Effector memory CD4-positive, alpha-beta T cell (primary cell): ENCODE measurements around the gene MCEMP1.

Experiments
- DNase-seq, 3 donors: peaks; one replicate each; pipeline ENCODE4 v3.0.0-alpha.2; 2020
- H3K27ac ChIP-seq: 2 replicates; pipeline ENCODE4 v1.7.0; 2013; ENCODE audit warnings: mild to moderate bottlenecking, low read length, moderate library complexity; ENCODE audit not compliant: insufficient read depth, poor library complexity, severe bottlenecking
- H3K27me3 ChIP-seq: replicated peaks from 2 replicates; pipeline ENCODE4 v1.7.0; 2013; ENCODE audit warnings: mild to moderate bottlenecking, low read length; ENCODE audit not compliant: insufficient read depth, control insufficient read depth, poor library complexity, severe bottlenecking
- H3K36me3 ChIP-seq: 2 replicates; pipeline ENCODE4 v1.7.0; 2013; ENCODE audit warnings: mild to moderate bottlenecking, low read length, moderate library complexity; ENCODE audit not compliant: control insufficient read depth, insufficient read depth
- H3K4me1 ChIP-seq: 2 replicates; pipeline ENCODE4 v1.7.0; 2013; ENCODE audit warnings: low read length, mild to moderate bottlenecking; ENCODE audit not compliant: control insufficient read depth, insufficient read depth, poor library complexity, severe bottlenecking
- H3K4me3 ChIP-seq: 2 replicates; pipeline ENCODE4 v1.7.0; 2013; ENCODE audit warnings: low read length, low read depth, mild to moderate bottlenecking; ENCODE audit not compliant: insufficient read depth, poor library complexity, severe bottlenecking
- H3K9me3 ChIP-seq: 2 replicates; pipeline ENCODE4 v1.7.0; 2013; ENCODE audit warnings: mild to moderate bottlenecking, low read length, moderate library complexity; ENCODE audit not compliant: control insufficient read depth

Gene MCEMP1

GRCh38 chr19:7636691-7637373, 40.1 kb upstream of the MCEMP1 start, which contains the start of gene STXBP2:
Gene STXBP2 (plus strand): TSS chr19:7637110. CDS start chr19:7637150, 40 bp downstream.
- H3K4me1 ChIP-seq, result peaks cover 18% of the 10 kb centered on the region
- peak; percentile 91 to 94 (median 91) for DNase-seq
- no peaks in the 10 kb centered on the region for H3K27me3 ChIP-seq
- H3K4me3 ChIP-seq, result peak within 1 kb of the TSS; percentile 65
- no peaks in the 10 kb centered on the region for H3K9me3 ChIP-seq
- H3K36me3 ChIP-seq, result peaks cover 13% of the 10 kb centered on the region
- H3K27ac ChIP-seq, result peak within 1 kb of the TSS; percentile 81

DNA sequence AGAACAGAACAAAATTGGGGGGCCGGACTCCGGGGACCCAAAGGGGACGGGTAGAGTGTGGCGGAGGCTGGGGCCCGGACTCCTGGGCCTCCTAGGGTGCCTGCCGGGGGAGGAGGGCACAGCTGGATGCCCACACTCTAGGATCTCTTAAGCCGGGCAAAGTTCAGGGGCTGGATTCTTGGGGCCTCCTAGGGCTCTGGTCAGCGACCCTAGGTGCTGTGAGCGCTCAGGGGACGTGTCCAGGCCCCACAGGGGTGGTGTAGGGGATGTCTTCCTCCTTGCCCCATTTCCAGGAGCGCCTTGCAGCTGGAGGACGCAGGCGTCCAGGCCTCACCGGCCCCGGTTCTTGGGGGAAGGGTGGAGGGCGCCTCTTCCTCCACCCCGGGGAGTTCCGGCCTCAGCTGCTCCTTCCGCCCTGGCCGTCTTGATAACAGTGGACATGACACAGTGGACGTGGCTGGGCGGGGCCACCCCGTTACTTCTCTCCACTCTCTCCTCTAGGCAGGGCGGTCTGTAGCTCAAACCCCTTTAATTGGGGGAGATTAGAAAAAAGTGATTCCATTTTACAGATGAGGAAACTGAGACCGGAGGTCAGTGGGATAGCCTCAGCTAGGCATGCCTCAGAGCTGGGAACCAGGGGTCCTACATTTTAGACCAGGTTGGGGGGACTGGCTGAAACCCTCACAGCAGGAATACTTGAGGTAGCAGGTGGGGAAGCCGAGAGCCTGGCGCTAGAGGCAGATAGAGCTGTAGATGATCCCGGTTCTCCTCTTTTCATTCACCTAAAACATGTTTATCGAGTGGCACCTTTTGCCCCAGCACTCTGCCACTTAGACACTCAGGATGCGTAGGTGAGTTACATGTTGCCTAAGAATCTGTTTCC, 39.3 kb upstream of the MCEMP1 start:
- no peaks in the 10 kb centered on the region for H3K27me3 ChIP-seq
- H3K36me3 ChIP-seq, result peaks cover 14% of the 10 kb centered on the region
- no peak for DNase-seq
- peak overlapping the region; percentile 81 for H3K27ac ChIP-seq
- no peaks in the 10 kb centered on the region for H3K9me3 ChIP-seq
- H3K4me3 ChIP-seq, result peak overlapping the region; percentile 65
- H3K4me1 ChIP-seq, result peaks cover 18% of the 10 kb centered on the region

DNA sequence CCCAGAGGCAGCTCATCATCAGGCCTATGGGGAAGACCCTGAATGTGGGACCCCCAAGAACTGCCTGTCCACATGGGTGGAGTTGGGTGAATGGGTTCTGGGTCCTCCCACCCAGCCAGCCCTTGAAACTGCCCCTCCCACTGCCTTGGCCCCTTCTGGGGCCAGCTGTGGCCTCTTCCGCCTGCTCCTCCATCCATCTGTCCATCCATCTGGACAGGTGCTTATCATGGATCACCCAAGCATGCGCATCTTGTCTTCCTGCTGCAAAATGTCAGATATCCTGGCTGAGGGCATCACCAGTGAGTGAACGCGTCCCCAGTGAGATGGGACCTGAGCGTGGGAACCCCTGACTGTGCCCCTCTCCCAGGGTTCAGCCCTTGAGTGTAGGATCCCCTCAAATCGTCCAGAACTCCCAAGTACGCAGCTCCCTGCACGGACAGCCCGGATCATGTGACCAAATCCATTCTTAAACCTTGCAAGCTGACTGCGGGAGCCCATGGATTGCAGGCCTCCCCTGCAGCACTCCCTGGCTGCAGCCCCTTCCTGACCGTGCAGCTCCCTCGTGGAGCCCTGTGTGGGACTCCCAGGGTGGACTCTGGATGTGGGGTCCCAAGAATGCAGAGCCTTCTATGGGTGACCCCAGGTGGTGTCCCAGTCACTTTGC, 38.0 kb upstream of the MCEMP1 start:
- H3K36me3 ChIP-seq, result peaks cover 16% of the 10 kb centered on the region
- DNase-seq, result no peak
- H3K27me3 ChIP-seq, result no peaks in the 10 kb centered on the region
- peaks cover 18% of the 10 kb centered on the region for H3K4me1 ChIP-seq
- no peaks in the 10 kb centered on the region for H3K9me3 ChIP-seq
- no peak overlapping the region for H3K27ac ChIP-seq
- no peak overlapping the region for H3K4me3 ChIP-seq

- no peaks in the 10 kb centered on the region for H3K9me3 ChIP-seq
- peaks cover 20% of the 10 kb centered on the region for H3K36me3 ChIP-seq
- peaks cover 18% of the 10 kb centered on the region for H3K4me1 ChIP-seq
- H3K27me3 ChIP-seq, result no peaks in the 10 kb centered on the region
- no peak overlapping the region for H3K4me3 ChIP-seq
- no peak for DNase-seq
- H3K27ac ChIP-seq, result no peak overlapping the region
These were observed 37.0 kb upstream of the MCEMP1 start for GRCh38 chr19:7639863-7640348.

GRCh38 chr19:7640803-7641202, 36.1 kb upstream of the MCEMP1 start:
- Histone ChIP-seq H3K27me3 (no peaks in the 10 kb centered on the region), H3K36me3 (peaks cover 23% of the 10 kb centered on the region), H3K4me3 (no peak overlapping the region), H3K27ac (no peak overlapping the region), H3K4me1 (peaks cover 18% of the 10 kb centered on the region), H3K9me3 (no peaks in the 10 kb centered on the region)
- no peak for DNase-seq

DNA sequence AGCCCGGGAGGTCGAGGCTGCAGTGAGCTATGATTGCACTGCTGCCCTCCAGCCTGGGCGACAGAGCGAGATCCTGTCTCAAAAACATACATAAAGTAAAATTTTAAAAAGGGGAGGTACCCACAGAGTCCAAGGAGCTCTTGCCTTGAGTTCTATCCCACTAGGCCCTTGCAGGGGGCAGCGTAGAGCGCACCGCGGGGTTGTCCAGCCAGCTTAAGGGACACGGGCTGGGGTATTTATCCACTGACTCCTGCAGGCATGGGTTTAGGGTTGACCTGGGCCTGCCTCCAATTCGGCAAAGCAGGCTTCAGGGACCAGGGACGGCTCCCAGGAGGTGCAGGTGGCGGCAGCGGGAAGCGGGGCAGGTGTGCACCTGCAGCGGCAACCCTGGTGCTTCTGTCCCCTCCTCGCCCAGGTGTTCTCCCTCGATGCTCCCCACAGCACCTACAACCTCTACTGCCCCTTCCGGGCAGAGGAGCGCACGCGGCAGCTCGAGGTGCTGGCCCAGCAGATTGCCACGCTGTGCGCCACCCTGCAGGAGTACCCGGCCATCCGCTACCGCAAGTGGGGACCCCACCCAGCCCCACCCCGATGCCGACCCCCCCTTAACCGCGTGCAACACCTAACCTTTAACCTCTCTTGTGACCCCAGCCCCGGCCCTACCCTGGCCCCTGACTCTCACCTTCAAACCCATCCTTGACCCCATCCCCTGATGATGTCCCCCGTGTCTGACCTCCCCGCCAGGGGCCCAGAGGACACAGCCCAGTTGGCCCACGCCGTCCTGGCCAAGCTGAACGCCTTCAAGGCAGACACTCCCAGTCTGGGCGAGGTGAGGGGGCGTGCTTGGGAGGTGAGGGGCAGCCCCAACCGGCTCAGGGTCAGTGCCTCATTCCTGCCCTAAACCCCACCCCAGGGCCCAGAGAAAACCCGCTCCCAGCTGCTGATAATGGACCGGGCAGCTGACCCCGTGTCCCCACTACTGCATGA, 35.3 kb upstream of the MCEMP1 start:
- Histone ChIP-seq H3K27ac (no peak overlapping the region), H3K4me1 (peaks cover 14% of the 10 kb centered on the region), H3K4me3 (no peak overlapping the region), H3K9me3 (no peaks in the 10 kb centered on the region), H3K36me3 (peaks cover 23% of the 10 kb centered on the region), H3K27me3 (no peaks in the 10 kb centered on the region)
- no peak for DNase-seq

DNA sequence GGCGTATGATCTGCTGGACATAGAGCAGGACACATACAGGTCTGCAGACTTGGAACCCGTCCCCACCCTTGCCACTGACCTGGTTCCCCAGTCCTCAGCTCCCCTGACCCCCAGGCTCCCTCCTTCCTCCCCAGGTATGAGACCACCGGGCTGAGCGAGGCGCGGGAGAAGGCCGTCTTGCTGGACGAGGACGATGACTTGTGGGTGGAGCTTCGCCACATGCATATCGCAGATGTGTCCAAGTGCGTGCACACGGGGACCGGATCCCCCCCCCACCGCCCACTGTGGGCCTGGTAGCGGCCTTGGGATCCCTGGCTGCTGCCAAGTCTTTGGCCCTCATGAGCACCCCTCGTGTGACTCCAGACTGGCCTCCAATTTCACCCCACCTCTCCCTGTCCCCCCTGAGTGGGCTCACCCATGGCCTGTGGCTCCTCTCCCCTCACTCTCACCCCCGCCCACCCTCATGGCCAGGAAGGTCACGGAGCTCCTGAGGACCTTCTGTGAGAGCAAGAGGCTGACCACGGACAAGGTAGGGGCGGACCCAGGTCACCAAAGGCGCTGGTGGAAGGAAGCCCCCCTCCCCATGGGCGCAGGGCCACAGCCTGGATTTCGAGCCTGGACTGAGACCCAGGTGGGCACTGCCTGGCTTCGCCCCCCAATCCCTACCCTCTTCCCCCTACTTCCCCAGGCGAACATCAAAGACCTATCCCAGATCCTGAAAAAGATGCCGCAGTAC, 34.4 kb upstream of the MCEMP1 start:
- H3K9me3 ChIP-seq, result no peaks in the 10 kb centered on the region
- no peak overlapping the region for H3K27ac ChIP-seq
- H3K4me1 ChIP-seq, result peaks cover 13% of the 10 kb centered on the region
- H3K27me3 ChIP-seq, result no peaks in the 10 kb centered on the region
- no peak for DNase-seq
- H3K4me3 ChIP-seq, result no peak overlapping the region
- H3K36me3 ChIP-seq, result peaks cover 23% of the 10 kb centered on the region

- H3K36me3 ChIP-seq, result peaks cover 23% of the 10 kb centered on the region
- H3K27me3 ChIP-seq, result no peaks in the 10 kb centered on the region
- H3K4me3 ChIP-seq, result no peak overlapping the region
- no peak for DNase-seq
- H3K4me1 ChIP-seq, result peaks cover 7% of the 10 kb centered on the region
- no peaks in the 10 kb centered on the region for H3K9me3 ChIP-seq
- no peak overlapping the region for H3K27ac ChIP-seq
These were observed 33.9 kb upstream of the MCEMP1 start for GRCh38 chr19:7643031-7643415.
